Sigmoid colon (tissue), 4 donors: ENCODE data around the gene LRRC73.

Experiments
- EP300 ChIP-seq, 4 donors: sonication (generic); formaldehyde crosslinking; IDR thresholded peaks; one replicate each; pipeline ENCODE4 v1.6.1; 2017; ENCODE audit warnings: antibody characterized with exemption in 4 of 4
- POLR2A ChIP-seq, 2 donors: fragments of 450-650 bp; IDR thresholded peaks; one replicate each; pipeline ENCODE4 v1.6.1; 2016; ENCODE audit warnings: antibody characterized with exemption in 2 of 2, mild to moderate bottlenecking in 2 of 2, moderate library complexity in 2 of 2
- POLR2AphosphoS5 ChIP-seq, 4 donors: sonication (generic); formaldehyde crosslinking; IDR thresholded peaks; one replicate each; pipeline ENCODE4 v1.6.1; 2017; ENCODE audit warnings: antibody characterized with exemption in 4 of 4
- TF ChIP-seq, protein P1 (sequence below), 4 experiments: fragments of 450-650 bp in 3 of 4; fragments of 200-600 bp in 1 of 4; IDR thresholded peaks; one replicate each; pipeline ENCODE4 v1.5.1; 2016 to 2019; ENCODE audit warnings: antibody characterized with exemption in 4 of 4, mild to moderate bottlenecking in 3 of 4, moderate library complexity in 2 of 4

DNA sequence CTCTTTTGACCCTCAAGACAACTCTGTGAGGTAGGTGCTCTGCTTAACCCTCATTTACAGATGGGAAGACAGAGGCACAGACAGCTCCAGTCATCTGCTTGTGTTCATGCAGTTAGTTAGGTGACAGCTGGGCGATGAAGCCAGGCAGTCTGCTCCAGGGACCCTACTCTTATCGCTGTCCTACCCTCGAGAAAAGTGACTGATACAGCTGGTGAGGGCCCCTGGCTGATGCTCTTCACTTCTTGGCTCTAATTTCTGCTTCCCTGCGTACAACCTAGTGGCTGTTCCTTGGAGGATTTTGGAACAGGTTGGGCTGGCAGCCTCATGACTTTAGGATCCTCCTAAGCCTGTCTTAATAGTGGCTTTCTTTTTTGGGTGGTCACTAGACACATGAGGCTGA is 41.9 kb downstream of the LRRC73 start:
- TF ChIP-seq POLR2A (IDR thresholded peaks at IDR 0.05) = no peak
- TF ChIP-seq, protein P1, sequence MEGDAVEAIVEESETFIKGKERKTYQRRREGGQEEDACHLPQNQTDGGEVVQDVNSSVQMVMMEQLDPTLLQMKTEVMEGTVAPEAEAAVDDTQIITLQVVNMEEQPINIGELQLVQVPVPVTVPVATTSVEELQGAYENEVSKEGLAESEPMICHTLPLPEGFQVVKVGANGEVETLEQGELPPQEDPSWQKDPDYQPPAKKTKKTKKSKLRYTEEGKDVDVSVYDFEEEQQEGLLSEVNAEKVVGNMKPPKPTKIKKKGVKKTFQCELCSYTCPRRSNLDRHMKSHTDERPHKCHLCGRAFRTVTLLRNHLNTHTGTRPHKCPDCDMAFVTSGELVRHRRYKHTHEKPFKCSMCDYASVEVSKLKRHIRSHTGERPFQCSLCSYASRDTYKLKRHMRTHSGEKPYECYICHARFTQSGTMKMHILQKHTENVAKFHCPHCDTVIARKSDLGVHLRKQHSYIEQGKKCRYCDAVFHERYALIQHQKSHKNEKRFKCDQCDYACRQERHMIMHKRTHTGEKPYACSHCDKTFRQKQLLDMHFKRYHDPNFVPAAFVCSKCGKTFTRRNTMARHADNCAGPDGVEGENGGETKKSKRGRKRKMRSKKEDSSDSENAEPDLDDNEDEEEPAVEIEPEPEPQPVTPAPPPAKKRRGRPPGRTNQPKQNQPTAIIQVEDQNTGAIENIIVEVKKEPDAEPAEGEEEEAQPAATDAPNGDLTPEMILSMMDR (IDR thresholded peaks at IDR 0.05) = no peak
- no peak for TF ChIP-seq POLR2AphosphoS5 (IDR thresholded peaks at IDR 0.05)
- no peak for TF ChIP-seq EP300 (IDR thresholded peaks at IDR 0.05)
